ENCODE results near the gene COA8. TPM values are rescaled to one million over a fixed set of nuclear protein-coding genes. Genes with fewer than 3 reads are reported as not detected.
A peak's percentile ranks its signal among the peaks of the same experiment; 100 is the strongest.

Gene COA8
- total and polyA plus RNA-seq, 2 of the 13 experiments (the other 11 are each of a cell fraction or from before 2014, with no cell fraction given) = 10.9 to 25.1 TPM

DNA sequence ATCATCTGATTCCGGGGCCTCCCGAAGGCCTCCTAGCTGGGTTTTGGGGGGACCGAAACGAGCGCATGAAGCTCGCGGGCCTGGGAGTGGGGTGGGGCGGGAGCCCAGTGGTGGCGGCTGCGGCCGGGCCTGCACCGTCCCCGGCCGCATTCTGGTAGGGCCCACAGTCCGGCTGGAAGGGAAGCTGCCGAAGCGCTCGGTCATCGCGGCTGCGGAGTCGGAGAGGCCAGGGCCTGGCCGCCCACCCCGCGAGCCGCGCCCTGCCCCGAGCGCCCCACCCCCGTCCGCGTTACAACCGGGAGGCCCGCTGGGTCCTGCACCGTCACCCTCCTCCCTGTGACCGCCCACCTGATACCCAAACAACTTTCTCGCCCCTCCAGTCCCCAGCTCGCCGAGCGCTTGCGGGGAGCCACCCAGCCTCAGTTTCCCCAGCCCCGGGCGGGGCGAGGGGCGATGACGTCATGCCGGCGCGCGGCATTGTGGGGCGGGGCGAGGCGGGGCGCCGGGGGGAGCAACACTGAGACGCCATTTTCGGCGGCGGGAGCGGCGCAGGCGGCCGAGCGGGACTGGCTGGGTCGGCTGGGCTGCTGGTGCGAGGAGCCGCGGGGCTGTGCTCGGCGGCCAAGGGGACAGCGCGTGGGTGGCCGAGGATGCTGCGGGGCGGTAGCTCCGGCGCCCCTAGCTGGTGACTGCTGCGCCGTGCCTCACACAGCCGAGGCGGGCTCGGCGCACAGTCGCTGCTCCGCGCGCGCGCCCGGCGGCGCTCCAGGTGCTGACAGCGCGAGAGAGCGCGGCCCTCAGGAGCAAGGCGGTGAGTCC is 66.1 kb downstream of the COA8 start, which contains the start of gene KLC1 (continued):
- TF ChIP-seq, protein P1, sequence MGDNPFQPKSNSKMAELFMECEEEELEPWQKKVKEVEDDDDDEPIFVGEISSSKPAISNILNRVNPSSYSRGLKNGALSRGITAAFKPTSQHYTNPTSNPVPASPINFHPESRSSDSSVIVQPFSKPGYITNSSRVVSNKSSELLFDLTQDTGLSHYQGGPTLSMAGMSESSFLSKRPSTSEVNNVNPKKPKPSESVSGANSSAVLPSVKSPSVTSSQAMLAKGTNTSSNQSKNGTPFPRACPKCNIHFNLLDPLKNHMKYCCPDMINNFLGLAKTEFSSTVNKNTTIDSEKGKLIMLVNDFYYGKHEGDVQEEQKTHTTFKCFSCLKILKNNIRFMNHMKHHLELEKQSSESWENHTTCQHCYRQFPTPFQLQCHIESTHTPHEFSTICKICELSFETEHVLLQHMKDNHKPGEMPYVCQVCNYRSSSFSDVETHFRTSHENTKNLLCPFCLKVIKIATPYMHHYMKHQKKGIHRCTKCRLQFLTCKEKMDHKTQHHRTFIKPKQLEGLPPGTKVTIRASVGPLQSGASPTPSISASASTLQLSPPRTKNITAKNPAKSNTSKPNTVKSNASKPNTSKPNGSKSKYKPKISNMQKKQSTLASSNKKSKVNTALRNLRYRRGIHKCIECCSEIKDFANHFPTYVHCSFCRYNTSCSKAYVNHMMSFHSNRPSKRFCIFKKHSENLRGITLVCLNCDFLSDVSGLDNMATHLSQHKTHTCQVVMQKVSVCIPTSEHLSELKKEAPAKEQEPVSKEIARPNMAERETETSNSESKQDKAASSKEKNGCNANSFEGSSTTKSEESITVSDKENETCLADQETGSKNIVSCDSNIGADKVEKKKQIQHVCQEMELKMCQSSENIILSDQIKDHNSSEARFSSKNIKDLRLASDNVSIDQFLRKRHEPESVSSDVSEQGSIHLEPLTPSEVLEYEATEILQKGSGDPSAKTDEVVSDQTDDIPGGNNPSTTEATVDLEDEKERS (CRISPR knock-in tag; IDR thresholded peaks at IDR 0.05) = no peak
- TF ChIP-seq ZNF775 (CRISPR knock-in tag; IDR thresholded peaks at IDR 0.05; ENCODE audit: borderline replicate concordance) (no peak), ERF (CRISPR knock-in tag; IDR thresholded peaks at IDR 0.05) (peak; percentile 37; the same call in 1 of the 2 replicates), ZNF160 (CRISPR knock-in tag; IDR thresholded peaks at IDR 0.05) (0 out of 2 replicates have a peak, but pooled peaks have one; percentile 27), ZNF333 (CRISPR knock-in tag; IDR thresholded peaks at IDR 0.05; ENCODE audit: borderline replicate concordance) (peak; percentile 28; the same call in 1 of the 2 replicates), ZNF883 (CRISPR knock-in tag; IDR thresholded peaks at IDR 0.05; ENCODE audit: not compliant biosample characterization) (peak; percentile 19), ZNF747 (CRISPR knock-in tag; IDR thresholded peaks at IDR 0.05; ENCODE audit: borderline replicate concordance) (no peak), ZNF652 (CRISPR knock-in tag; IDR thresholded peaks at IDR 0.05; ENCODE audit: borderline replicate concordance, low read depth) (no peak), KLF6 (CRISPR knock-in tag; IDR thresholded peaks at IDR 0.05) (peak; percentile 77), ELF4 (CRISPR knock-in tag; IDR thresholded peaks at IDR 0.05; ENCODE audit: borderline replicate concordance) (no peak), ZSCAN22 (CRISPR knock-in tag; IDR thresholded peaks at IDR 0.05) (no peak), BCL6 (CRISPR knock-in tag; IDR thresholded peaks at IDR 0.05) (no peak), GFI1 (CRISPR knock-in tag; IDR thresholded peaks at IDR 0.05; ENCODE audit: borderline replicate concordance) (no peak; the same call in 1 of the 2 replicates), ZSCAN25 (CRISPR knock-in tag; IDR thresholded peaks at IDR 0.05) (peak; percentile 15; the same call in 1 of the 2 replicates), CBX1 (IDR thresholded peaks at IDR 0.05; ENCODE audit: low read depth) (no peak), ZNF816 (CRISPR knock-in tag; IDR thresholded peaks at IDR 0.05; ENCODE audit: borderline replicate concordance) (no peak; the same call in 1 of the 2 replicates), HDAC1 (CRISPR knock-in tag; IDR thresholded peaks at IDR 0.05) (peak; percentile 62; the same call in 1 of the 2 replicates)
- TF ChIP-seq, protein P2, sequence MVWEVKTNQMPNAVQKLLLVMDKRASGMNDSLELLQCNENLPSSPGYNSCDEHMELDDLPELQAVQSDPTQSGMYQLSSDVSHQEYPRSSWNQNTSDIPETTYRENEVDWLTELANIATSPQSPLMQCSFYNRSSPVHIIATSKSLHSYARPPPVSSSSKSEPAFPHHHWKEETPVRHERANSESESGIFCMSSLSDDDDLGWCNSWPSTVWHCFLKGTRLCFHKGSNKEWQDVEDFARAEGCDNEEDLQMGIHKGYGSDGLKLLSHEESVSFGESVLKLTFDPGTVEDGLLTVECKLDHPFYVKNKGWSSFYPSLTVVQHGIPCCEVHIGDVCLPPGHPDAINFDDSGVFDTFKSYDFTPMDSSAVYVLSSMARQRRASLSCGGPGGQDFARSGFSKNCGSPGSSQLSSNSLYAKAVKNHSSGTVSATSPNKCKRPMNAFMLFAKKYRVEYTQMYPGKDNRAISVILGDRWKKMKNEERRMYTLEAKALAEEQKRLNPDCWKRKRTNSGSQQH (CRISPR knock-in tag; IDR thresholded peaks at IDR 0.05; ENCODE audit: low read depth) = 0 out of 2 replicates have a peak, but pooled peaks have one; percentile 62
- TF ChIP-seq, protein P3, sequence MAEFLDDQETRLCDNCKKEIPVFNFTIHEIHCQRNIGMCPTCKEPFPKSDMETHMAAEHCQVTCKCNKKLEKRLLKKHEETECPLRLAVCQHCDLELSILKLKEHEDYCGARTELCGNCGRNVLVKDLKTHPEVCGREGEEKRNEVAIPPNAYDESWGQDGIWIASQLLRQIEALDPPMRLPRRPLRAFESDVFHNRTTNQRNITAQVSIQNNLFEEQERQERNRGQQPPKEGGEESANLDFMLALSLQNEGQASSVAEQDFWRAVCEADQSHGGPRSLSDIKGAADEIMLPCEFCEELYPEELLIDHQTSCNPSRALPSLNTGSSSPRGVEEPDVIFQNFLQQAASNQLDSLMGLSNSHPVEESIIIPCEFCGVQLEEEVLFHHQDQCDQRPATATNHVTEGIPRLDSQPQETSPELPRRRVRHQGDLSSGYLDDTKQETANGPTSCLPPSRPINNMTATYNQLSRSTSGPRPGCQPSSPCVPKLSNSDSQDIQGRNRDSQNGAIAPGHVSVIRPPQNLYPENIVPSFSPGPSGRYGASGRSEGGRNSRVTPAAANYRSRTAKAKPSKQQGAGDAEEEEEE (CRISPR knock-in tag; IDR thresholded peaks at IDR 0.05; ENCODE audit: borderline replicate concordance) = no peak
- TF ChIP-seq, protein P4, sequence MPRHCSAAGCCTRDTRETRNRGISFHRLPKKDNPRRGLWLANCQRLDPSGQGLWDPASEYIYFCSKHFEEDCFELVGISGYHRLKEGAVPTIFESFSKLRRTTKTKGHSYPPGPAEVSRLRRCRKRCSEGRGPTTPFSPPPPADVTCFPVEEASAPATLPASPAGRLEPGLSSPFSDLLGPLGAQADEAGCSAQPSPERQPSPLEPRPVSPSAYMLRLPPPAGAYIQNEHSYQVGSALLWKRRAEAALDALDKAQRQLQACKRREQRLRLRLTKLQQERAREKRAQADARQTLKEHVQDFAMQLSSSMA (CRISPR knock-in tag; IDR thresholded peaks at IDR 0.05) = peak; percentile 80; the same call in 1 of the 2 replicates

Data from HepG2 (cell line).